Neural cell (in vitro differentiated cells): ENCODE results near the gene EXD2. TPM values are rescaled to one million over a fixed set of nuclear protein-coding genes. Genes with fewer than 3 reads are reported as not detected.
A peak's percentile ranks its signal among the peaks of the same experiment; 100 is the strongest.

Experiments used
- H2AFZ ChIP-seq: fragments of 200-600, 300-800 bp; sonication (generic), shearing (Covaris generic); 2 replicates; pipeline ENCODE4 v1.6.0; 2014; ENCODE audit warnings: low read depth, mild to moderate bottlenecking, antibody characterized with exemption, low read length, moderate library complexity
- H3F3A ChIP-seq: fragments of 200-600 bp; shearing (Covaris generic); 2 replicates; pipeline ENCODE4 v1.6.1; 2016; ENCODE audit warnings: mild to moderate bottlenecking, moderate library complexity, mixed read lengths, antibody characterized with exemption, low read length; ENCODE audit not compliant: insufficient read depth, poor library complexity, severe bottlenecking
- H3K27ac ChIP-seq: fragments of 200-600, 300-800 bp; sonication (generic), shearing (Covaris generic); 2 replicates; pipeline ENCODE4 v1.5.1; 2014; ENCODE audit warnings: mild to moderate bottlenecking, low read length, moderate library complexity
- H3K27me3 ChIP-seq: fragments of 300-800, 200-600 bp; sonication (generic), shearing (Covaris generic); 2 replicates; pipeline ENCODE4 v1.6.0; 2014; ENCODE audit warnings: mild to moderate bottlenecking, low read depth, low read length, moderate library complexity; ENCODE audit not compliant: insufficient read depth
- H3K36me3 ChIP-seq: fragments of 300-800, 200-600 bp; sonication (generic), shearing (Covaris generic); 2 replicates; pipeline ENCODE4 v1.5.1; 2014; ENCODE audit warnings: mild to moderate bottlenecking, antibody characterized with exemption, low read length, moderate library complexity; ENCODE audit not compliant: insufficient read depth
- H3K4me2 ChIP-seq: fragments of 300-800, 200-600 bp; sonication (generic), shearing (Covaris generic); 2 replicates; pipeline ENCODE4 v1.6.0; 2014; ENCODE audit warnings: mild to moderate bottlenecking, low read length
- H3K4me3 ChIP-seq: fragments of 300-800, 200-600 bp; sonication (generic), shearing (Covaris generic); 2 replicates; pipeline ENCODE4 v1.5.1; 2014; ENCODE audit warnings: mild to moderate bottlenecking, low read length, moderate library complexity
- H3K79me2 ChIP-seq: fragments of 200-600 bp; shearing (Covaris generic); replicated peaks from 2 replicates; pipeline ENCODE4 v1.6.0; 2014; ENCODE audit warnings: mild to moderate bottlenecking, low read length, moderate library complexity; ENCODE audit not compliant: insufficient read depth
- H3K9ac ChIP-seq: fragments of 300-800, 200-600 bp; sonication (generic), shearing (Covaris generic); 2 replicates; pipeline ENCODE4 v1.6.1; 2016; ENCODE audit warnings: mild to moderate bottlenecking, low read length, mixed read lengths
- H3K9me2 ChIP-seq: fragments of 200-600 bp; shearing (Covaris generic); 2 replicates; pipeline ENCODE4 v1.6.1; 2016; ENCODE audit warnings: mild to moderate bottlenecking, low read length, mixed read lengths; ENCODE audit not compliant: insufficient read depth
- H3K9me3 ChIP-seq: fragments of 200-600, 300-800 bp; sonication (generic), shearing (Covaris generic); 2 replicates; pipeline ENCODE4 v1.6.1; 2016; ENCODE audit warnings: mild to moderate bottlenecking, mixed run types, low read length, moderate library complexity, mixed read lengths
- H4K20me1 ChIP-seq: fragments of 200-600 bp; shearing (Covaris generic); 2 replicates; pipeline ENCODE4 v1.6.1; 2016; ENCODE audit warnings: mild to moderate bottlenecking, mixed run types; ENCODE audit not compliant: insufficient read depth
- EP300 ChIP-seq: fragments of 450-650 bp; conservative IDR thresholded peaks from 2 replicates; pipeline ENCODE4 v1.6.1; 2014; ENCODE audit warnings: antibody characterized with exemption, mild to moderate bottlenecking, moderate library complexity; ENCODE audit not compliant: poor library complexity, severe bottlenecking
- EZH2 ChIP-seq: fragments of 200-600, 300-800 bp; shearing (Covaris generic), sonication (generic); IDR thresholded peaks from 2 replicates; pipeline ENCODE4 v1.6.1; 2014; ENCODE audit warnings: antibody characterized with exemption, low read length, borderline replicate concordance, mild to moderate bottlenecking; ENCODE audit not compliant: insufficient read depth, poor library complexity, severe bottlenecking
- MXI1 ChIP-seq: fragments of 450-650 bp; conservative IDR thresholded peaks from 2 replicates; pipeline ENCODE4 v1.6.1; 2014; ENCODE audit warnings: antibody characterized with exemption, mild to moderate bottlenecking; ENCODE audit not compliant: poor library complexity, severe bottlenecking
- POLR2AphosphoS5 ChIP-seq: IDR thresholded peaks from 2 replicates; pipeline ENCODE4 v1.6.1; 2012
- RAD21 ChIP-seq: fragments of 450-650 bp; conservative IDR thresholded peaks from 2 replicates; pipeline ENCODE4 v1.6.1; 2014; ENCODE audit warnings: antibody characterized with exemption, mild to moderate bottlenecking, moderate library complexity
- REST ChIP-seq: IDR thresholded peaks from 2 replicates; pipeline ENCODE4 v1.6.1; 2012; ENCODE audit warnings: borderline replicate concordance
- SMC3 ChIP-seq: fragments of 450-650 bp; conservative IDR thresholded peaks from 2 replicates; pipeline ENCODE4 v1.6.1; 2014; ENCODE audit warnings: antibody characterized with exemption, mild to moderate bottlenecking, moderate library complexity; ENCODE audit not compliant: poor library complexity
- TAF1 ChIP-seq: IDR thresholded peaks from 2 replicates; pipeline ENCODE4 v1.6.1; 2012; ENCODE audit warnings: low read depth
- polyA plus RNA-seq: library from polyadenylated mRNA; depleted of rRNA; stranded (reverse); fragments of >200 nt; gene quantifications from 2 replicates; pipeline ENCODE4 v1.2.3, GENCODE V29; 2014
- TF ChIP-seq, protein P1 (sequence below): fragments of 450-650 bp; IDR thresholded peaks from 2 replicates; pipeline ENCODE4 v1.5.1; 2014; ENCODE audit warnings: antibody characterized with exemption, mild to moderate bottlenecking, moderate library complexity; ENCODE audit not compliant: poor library complexity, severe bottlenecking

Gene EXD2
- polyA plus RNA-seq, 1 donor from 2014 or later: 43.3 TPM

DNA sequence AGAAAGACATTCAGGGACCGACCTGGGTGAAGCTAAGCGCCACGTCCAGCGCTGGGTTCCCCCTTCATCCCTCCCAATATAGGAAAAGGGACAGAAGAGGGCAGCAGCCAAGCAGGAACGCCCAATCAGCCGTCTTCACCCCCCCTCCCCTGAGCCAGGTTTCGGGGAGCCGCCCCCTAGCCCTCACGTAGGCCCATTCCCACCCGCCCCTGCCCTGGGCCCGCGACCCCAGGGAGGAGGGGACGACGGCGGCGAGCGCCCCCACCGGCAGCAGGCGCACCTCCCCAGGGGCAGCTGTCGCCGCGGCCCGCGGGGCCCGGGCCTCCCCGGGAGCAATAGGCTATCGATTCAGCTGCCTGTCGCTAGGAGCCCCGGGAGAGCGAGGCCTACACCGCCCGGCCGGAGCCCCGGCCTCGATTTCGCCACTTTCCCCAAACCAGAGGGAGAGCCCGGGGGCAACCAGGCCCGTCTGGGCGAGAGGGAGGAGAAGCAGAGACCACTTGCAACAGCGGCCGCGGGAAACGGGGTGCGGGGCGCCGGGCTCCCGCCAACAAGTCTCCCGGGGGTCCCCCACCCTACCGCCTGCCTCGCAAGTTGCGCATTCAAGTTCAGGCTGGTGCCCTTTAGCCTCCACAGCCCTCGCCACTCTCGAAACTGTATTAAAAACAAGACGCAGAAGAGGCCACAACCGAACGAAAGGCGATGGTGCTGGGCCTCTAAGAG is 39.7 kb upstream of the EXD2 start:
- TF ChIP-seq, protein P1, sequence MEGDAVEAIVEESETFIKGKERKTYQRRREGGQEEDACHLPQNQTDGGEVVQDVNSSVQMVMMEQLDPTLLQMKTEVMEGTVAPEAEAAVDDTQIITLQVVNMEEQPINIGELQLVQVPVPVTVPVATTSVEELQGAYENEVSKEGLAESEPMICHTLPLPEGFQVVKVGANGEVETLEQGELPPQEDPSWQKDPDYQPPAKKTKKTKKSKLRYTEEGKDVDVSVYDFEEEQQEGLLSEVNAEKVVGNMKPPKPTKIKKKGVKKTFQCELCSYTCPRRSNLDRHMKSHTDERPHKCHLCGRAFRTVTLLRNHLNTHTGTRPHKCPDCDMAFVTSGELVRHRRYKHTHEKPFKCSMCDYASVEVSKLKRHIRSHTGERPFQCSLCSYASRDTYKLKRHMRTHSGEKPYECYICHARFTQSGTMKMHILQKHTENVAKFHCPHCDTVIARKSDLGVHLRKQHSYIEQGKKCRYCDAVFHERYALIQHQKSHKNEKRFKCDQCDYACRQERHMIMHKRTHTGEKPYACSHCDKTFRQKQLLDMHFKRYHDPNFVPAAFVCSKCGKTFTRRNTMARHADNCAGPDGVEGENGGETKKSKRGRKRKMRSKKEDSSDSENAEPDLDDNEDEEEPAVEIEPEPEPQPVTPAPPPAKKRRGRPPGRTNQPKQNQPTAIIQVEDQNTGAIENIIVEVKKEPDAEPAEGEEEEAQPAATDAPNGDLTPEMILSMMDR: peak; percentile 63
- peak; percentile 54 for TF ChIP-seq RAD21
- TF ChIP-seq EZH2: no peak
- TF ChIP-seq POLR2AphosphoS5: peak; percentile 42
- peak; percentile 46 for TF ChIP-seq MXI1
- TF ChIP-seq SMC3: peak; percentile 51
- peak; percentile 19 for TF ChIP-seq EP300
- peak; percentile 44 for TF ChIP-seq TAF1
- peak; percentile 48 for TF ChIP-seq REST
- H4K20me1 ChIP-seq: no peaks in the 10 kb centered on the region

GRCh38 chr14:69152181-69152901 is 39.0 kb upstream of the EXD2 start:
- Histone ChIP-seq H3K36me3 (no peaks in the 10 kb centered on the region), H4K20me1 (no peaks in the 10 kb centered on the region), H3K27ac (peak overlapping the region; percentile 86), H3K79me2 (peaks cover 36% of the 10 kb centered on the region), H3F3A (no peaks in the 10 kb centered on the region), H3K9ac (peak overlapping the region; percentile 91), H3K4me2 (peak overlapping the region; percentile 28), H3K4me3 (peak overlapping the region; percentile 92), H3K9me2 (no peaks in the 10 kb centered on the region), H3K9me3 (no peaks in the 10 kb centered on the region), H3K27me3 (no peaks in the 10 kb centered on the region), H2AFZ (peak overlapping the region; percentile 48)
- no peak for TF ChIP-seq SMC3
- no peak for TF ChIP-seq REST
- TF ChIP-seq POLR2AphosphoS5: no peak
- TF ChIP-seq TAF1: no peak
- TF ChIP-seq MXI1: no peak
- TF ChIP-seq, protein P1: no peak
- TF ChIP-seq RAD21: no peak
- no peak for TF ChIP-seq EZH2
- TF ChIP-seq EP300: no peak

More for the DNA sequence above, 39.7 kb upstream of the EXD2 start:
- no peaks in the 10 kb centered on the region for H3K36me3 ChIP-seq
- H3K9me3 ChIP-seq: no peaks in the 10 kb centered on the region
- H3K9me2 ChIP-seq: no peaks in the 10 kb centered on the region
- H3K4me3 ChIP-seq: peak overlapping the region; percentile 92
- peak overlapping the region; percentile 48 for H2AFZ ChIP-seq
- H3K27ac ChIP-seq: peak overlapping the region; percentile 86
- peaks cover 40% of the 10 kb centered on the region for H3K79me2 ChIP-seq
- no peaks in the 10 kb centered on the region for H3K27me3 ChIP-seq
- no peaks in the 10 kb centered on the region for H3F3A ChIP-seq
- peak overlapping the region; percentile 91 for H3K9ac ChIP-seq
- H3K4me2 ChIP-seq: peak overlapping the region; percentile 36
